ENCODE results near the gene GRIK4. TPM values are rescaled to one million over a fixed set of nuclear protein-coding genes. Genes with fewer than 3 reads are reported as not detected.

Gene GRIK4
- total RNA-seq, 1 experiment from 2014 or later, result not detected

DNA sequence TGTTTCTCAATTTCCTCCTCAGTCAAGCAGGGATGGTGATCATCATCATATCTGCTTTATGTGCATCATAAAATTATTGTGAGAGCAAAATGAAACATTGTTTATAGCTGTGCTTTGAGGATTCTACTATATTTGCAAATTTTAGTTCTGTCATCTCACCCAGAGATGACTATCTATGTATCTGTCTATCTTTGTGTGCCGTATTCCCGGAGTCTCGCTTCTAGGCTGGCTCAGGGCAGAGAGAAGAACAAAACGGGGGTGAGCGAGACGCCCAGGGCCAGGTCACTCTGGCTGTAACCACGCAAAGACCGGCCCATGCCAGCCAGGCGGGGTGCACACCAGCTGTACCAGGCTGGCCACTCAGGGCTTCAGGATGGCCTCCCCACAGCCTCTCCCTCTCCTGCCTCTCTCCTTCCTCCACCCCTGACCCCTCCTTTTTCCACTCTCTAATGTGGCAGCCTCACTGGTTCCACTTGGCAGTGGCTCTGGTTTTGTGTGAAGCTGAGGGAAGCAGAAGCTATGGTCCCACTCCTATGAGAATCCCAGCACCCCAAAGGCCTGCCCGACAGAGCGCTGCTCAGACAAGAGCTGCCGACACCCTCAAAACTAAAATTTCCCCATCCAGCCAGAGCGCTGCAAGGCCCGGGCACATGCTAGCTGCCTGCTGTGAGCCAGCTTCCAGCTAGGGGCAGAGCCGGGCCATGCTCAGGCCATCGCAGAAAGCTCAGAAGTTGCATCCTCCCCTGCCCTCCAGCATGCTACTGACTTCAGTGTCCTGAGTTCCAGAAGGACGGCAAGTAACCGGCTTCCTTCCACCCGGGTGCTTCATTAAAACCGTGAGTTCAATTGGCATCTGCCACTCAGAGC is 372.8 kb downstream of the GRIK4 start:
- BruUV-seq (replicated peaks), result no TSS peak
- Mint-ChIP-seq H3K27ac (ENCODE audit: low read depth, unreplicated experiment) (no peak overlapping the region), H3K9me3 (ENCODE audit: unreplicated experiment) (no peaks in the 10 kb centered on the region), H3K27me3 (ENCODE audit: insufficient read depth, unreplicated experiment) (peaks cover 76% of the 10 kb centered on the region), H3K4me1 (ENCODE audit: insufficient read depth, unreplicated experiment) (no peaks in the 10 kb centered on the region), H3K4me3 (ENCODE audit: unreplicated experiment) (no peak overlapping the region), H3K36me3 (ENCODE audit: insufficient read depth, unreplicated experiment) (no peaks in the 10 kb centered on the region)
- TF ChIP-seq, protein P1, sequence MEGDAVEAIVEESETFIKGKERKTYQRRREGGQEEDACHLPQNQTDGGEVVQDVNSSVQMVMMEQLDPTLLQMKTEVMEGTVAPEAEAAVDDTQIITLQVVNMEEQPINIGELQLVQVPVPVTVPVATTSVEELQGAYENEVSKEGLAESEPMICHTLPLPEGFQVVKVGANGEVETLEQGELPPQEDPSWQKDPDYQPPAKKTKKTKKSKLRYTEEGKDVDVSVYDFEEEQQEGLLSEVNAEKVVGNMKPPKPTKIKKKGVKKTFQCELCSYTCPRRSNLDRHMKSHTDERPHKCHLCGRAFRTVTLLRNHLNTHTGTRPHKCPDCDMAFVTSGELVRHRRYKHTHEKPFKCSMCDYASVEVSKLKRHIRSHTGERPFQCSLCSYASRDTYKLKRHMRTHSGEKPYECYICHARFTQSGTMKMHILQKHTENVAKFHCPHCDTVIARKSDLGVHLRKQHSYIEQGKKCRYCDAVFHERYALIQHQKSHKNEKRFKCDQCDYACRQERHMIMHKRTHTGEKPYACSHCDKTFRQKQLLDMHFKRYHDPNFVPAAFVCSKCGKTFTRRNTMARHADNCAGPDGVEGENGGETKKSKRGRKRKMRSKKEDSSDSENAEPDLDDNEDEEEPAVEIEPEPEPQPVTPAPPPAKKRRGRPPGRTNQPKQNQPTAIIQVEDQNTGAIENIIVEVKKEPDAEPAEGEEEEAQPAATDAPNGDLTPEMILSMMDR (IDR thresholded peaks at IDR 0.05; ENCODE audit: unreplicated experiment), result no peak
- no peak for DNase-seq (ENCODE audit: unreplicated experiment)
- POLR2A ChIA-PET, result no interaction called here
- intact Hi-C loops (cut with micrococcal nuclease), result no loop called here
- CTCF ChIA-PET, result interaction anchor here (0.6 to 0.7 kb wide), 3 partner anchors 276 to 1740 kb away, joined by 3 to 4 read pairs (median 3); no protein-coding TSS in a partner anchor

DNA sequence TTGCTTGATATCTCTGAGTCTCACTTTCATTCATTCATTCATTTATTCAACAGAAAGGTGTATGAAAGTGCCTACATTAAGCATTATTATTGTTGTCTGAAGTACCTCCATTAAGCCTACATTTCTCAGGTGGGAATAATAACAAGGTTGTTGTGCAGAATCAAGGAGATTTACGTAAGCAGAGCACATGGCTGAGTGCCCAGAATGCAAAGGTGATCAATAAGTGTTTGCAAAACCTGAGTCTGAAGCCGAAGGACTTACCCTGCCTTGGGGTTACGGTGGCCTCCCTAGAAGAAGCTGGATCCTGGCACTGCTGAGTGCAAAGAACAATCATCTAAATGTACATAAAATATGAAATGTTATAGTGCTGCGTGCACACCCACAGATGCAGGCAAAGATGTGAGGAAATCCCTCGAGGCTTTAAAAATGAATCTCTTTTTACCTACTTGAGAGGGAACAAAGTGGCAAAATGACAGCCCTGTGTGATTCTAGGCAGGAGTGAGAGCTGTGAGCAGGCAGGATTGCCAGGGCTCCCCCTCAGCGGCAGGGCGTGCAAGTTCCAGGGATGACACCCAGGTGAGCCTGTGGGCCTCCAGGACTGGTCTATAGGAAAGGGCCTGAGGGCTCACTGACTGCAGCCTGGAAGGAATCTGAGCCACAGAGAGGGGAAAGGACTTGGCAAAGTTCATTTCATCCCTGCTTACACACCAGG is 379.2 kb downstream of the GRIK4 start:
- intact Hi-C loops (cut with micrococcal nuclease), result no loop called here
- H3K36me3 Mint-ChIP-seq (ENCODE audit: insufficient read depth, unreplicated experiment), result no peaks in the 10 kb centered on the region
- peaks cover 29% of the 10 kb centered on the region for H3K27me3 Mint-ChIP-seq (ENCODE audit: insufficient read depth, unreplicated experiment)
- POLR2A ChIA-PET, result no interaction called here
- no peaks in the 10 kb centered on the region for H3K9me3 Mint-ChIP-seq (ENCODE audit: unreplicated experiment)
- CTCF ChIA-PET, result interaction anchor here (0.5 kb wide), 1 partner anchor 41 kb away, joined by 3 read pairs; no protein-coding TSS in a partner anchor
- H3K4me3 Mint-ChIP-seq (ENCODE audit: unreplicated experiment), result no peak overlapping the region
- no peak for DNase-seq (ENCODE audit: unreplicated experiment)
- H3K4me1 Mint-ChIP-seq (ENCODE audit: insufficient read depth, unreplicated experiment), result peaks cover 7% of the 10 kb centered on the region
- TF ChIP-seq, protein P1 (IDR thresholded peaks at IDR 0.05; ENCODE audit: unreplicated experiment), result no peak
- H3K27ac Mint-ChIP-seq (ENCODE audit: low read depth, unreplicated experiment), result no peak overlapping the region
- BruUV-seq (replicated peaks), result no TSS peak

DNA sequence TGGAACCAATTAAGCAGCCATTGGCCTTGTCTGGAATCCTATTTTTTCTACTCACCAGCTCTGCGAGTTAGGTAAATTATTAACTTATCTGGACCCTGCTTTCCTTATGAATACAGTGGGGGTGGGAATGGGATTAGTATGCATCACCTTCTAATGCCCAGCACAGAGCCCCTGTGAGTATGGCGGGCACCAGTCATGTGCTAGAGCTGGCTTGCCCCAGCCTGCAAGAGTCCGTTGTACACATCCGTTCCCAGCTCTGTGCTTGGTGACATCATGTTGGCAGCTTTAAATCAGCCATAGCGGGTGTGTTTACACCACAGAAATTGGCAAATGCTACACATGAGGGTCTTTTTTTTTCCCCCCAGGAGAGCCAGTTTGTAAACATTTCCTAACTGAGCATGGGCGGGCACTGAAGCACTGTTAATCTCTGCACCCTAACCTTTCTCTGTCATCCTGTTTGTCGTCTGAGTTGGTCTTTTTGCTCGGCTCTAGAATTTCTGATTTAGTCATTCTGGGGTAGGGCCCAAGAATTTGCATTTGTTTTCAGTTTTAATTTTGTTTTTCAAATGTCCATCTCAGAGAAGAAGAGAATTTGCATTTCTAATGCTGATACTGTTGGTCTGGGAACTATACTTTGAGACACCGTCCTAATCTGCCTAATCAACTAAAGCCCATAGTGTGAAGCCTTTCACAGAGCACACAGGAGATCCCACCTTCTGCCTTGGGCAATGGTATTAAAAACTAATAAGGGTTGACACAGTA is 382.1 kb downstream of the GRIK4 start:
- H3K9me3 Mint-ChIP-seq (ENCODE audit: unreplicated experiment), result no peaks in the 10 kb centered on the region
- CTCF ChIA-PET, result interaction anchor here (0.7 kb wide), 2 partner anchors 51 to 658 kb away, joined by 4 to 5 read pairs; no protein-coding TSS in a partner anchor
- POLR2A ChIA-PET, result interaction anchor here (0.7 kb wide), 1 partner anchor 1334 kb away, joined by 3 read pairs; no protein-coding TSS in a partner anchor
- peaks cover 11% of the 10 kb centered on the region for H3K27me3 Mint-ChIP-seq (ENCODE audit: insufficient read depth, unreplicated experiment)
- no peak overlapping the region for H3K4me3 Mint-ChIP-seq (ENCODE audit: unreplicated experiment)
- peaks cover 12% of the 10 kb centered on the region for H3K4me1 Mint-ChIP-seq (ENCODE audit: insufficient read depth, unreplicated experiment)
- TF ChIP-seq, protein P1 (IDR thresholded peaks at IDR 0.05; ENCODE audit: unreplicated experiment), result no peak
- no peaks in the 10 kb centered on the region for H3K36me3 Mint-ChIP-seq (ENCODE audit: insufficient read depth, unreplicated experiment)
- no TSS peak for BruUV-seq (replicated peaks)
- H3K27ac Mint-ChIP-seq (ENCODE audit: low read depth, unreplicated experiment), result no peak overlapping the region
- intact Hi-C loops (cut with micrococcal nuclease), result no loop called here
- DNase-seq (ENCODE audit: unreplicated experiment), result no peak

All from MCF 10A (cell line).